GM12878 (cell line): ENCODE results near the gene OR5L1. TPM values are rescaled to one million over a fixed set of nuclear protein-coding genes. Genes with fewer than 3 reads are reported as not detected.

Experiments used
- ATAC-seq: fragments of 200-7000 bp; cut with Tn5 transposase; 3 replicates; pipeline ENCODE4 v1.9.1; 2020; ENCODE audit warnings: mild to moderate bottlenecking, moderate library complexity
- BruUV-seq: library from RNA; stranded (reverse); fragments of 400-500 nt; replicated peaks from 2 replicates; lab custom pipeline; 2021; lab: Mats Ljungman, UMichigan
- CTCF ChIA-PET: fragments of 300-600 bp; sonication (Branson Sonifier 250); formaldehyde crosslinking; extraction: SDS; loops from one replicate; lab custom pipeline; 2021; ENCODE audit warnings: inconsistent platforms; lab: Yijun Ruan, JAX
- POLR2A ChIA-PET: fragments of 350-600 bp; formaldehyde crosslinking; extraction: SDS; loops from one replicate; lab custom pipeline; 2021; ENCODE audit warnings: inconsistent platforms; lab: Charles Lee
- RAD21 ChIA-PET: fragments of 300-600 bp; sonication (Branson Sonifier 250); formaldehyde crosslinking; loops from one replicate; lab custom pipeline; 2023; ENCODE audit warnings: antibody characterized with exemption; ENCODE audit not compliant: unreplicated experiment; lab: Charles Lee
- SMC1A ChIA-PET: fragments of 300-600 bp; sonication (Branson Sonifier 250); formaldehyde crosslinking; loops from one replicate; lab custom pipeline; 2023; ENCODE audit not compliant: unreplicated experiment, uncharacterized antibody; lab: Charles Lee
- DNase-seq: peaks from one replicate; pipeline ENCODE4 v3.0.0-alpha.2; 2011; ENCODE audit warnings: low read depth, low spot score
- FAIRE-seq: peaks from 3 replicates; lab custom pipeline; 2011; peaks lifted over from hg19 to GRCh38; lab: Jason Lieb, UNC
- H2AFZ ChIP-seq: 2 replicates; pipeline ENCODE4 v1.6.0; 2011; ENCODE audit warnings: low read depth, low read length, control low read depth; ENCODE audit not compliant: control insufficient read depth
- H3K27ac ChIP-seq: 2 replicates; pipeline ENCODE4 v1.5.1; 2011; ENCODE audit warnings: control low read depth; ENCODE audit not compliant: control insufficient read depth, insufficient read depth
- H3K27me3 ChIP-seq, 2 experiments: replicated peaks in 1 of 2; 2 replicates each; pipeline versions ENCODE4 v1.6.0 to v1.6.1; 2011; ENCODE audit warnings: low read length in 1 of 2; ENCODE audit not compliant: control insufficient read depth in 2 of 2, insufficient read depth in 2 of 2
- H3K36me3 ChIP-seq, 2 experiments: 2 replicates each; pipeline ENCODE4 v1.5.1; 2011; ENCODE audit warnings: low read length in 1 of 2; ENCODE audit not compliant: control insufficient read depth in 2 of 2, insufficient read depth in 2 of 2
- H3K4me1 ChIP-seq: 2 replicates; pipeline ENCODE4 v1.6.1; 2011; ENCODE audit warnings: mild to moderate bottlenecking, low read length, moderate library complexity, mixed read lengths; ENCODE audit not compliant: control insufficient read depth, insufficient read depth
- H3K4me2 ChIP-seq: 2 replicates; pipeline ENCODE4 v1.6.0; 2011; ENCODE audit warnings: control low read depth; ENCODE audit not compliant: control insufficient read depth, insufficient read depth
- H3K4me3 ChIP-seq: fragments of 200-600 bp; sonication (generic); 2 replicates; pipeline ENCODE4 v1.5.1; 2016
- H3K79me2 ChIP-seq: 2 replicates; pipeline ENCODE4 v1.6.0; 2011; ENCODE audit warnings: low read length; ENCODE audit not compliant: control insufficient read depth, insufficient read depth
- H3K9ac ChIP-seq: 2 replicates; pipeline ENCODE4 v1.8.0; 2011; ENCODE audit warnings: low read length, control low read depth, mixed read lengths; ENCODE audit not compliant: control insufficient read depth, insufficient read depth
- H3K9me3 ChIP-seq: replicated peaks from 3 replicates; pipeline ENCODE4 v1.5.1; 2011; ENCODE audit warnings: mild to moderate bottlenecking, low read length; ENCODE audit not compliant: control insufficient read depth, insufficient read depth
- H4K20me1 ChIP-seq: 2 replicates; pipeline ENCODE4 v1.6.0; 2011; ENCODE audit not compliant: control insufficient read depth, insufficient read depth
- CHD1 ChIP-seq: IDR thresholded peaks from 2 replicates; pipeline ENCODE4 v1.6.1; 2012; ENCODE audit warnings: low read depth, low read length, improper control_type of control experiment
- DPF2 ChIP-seq: fragments of 450-650 bp; IDR thresholded peaks from 2 replicates; pipeline ENCODE4 v1.6.1; 2017; ENCODE audit warnings: mild to moderate bottlenecking
- EED ChIP-seq: sonication (generic); IDR thresholded peaks from 2 replicates; pipeline ENCODE4 v1.6.1; 2016; ENCODE audit warnings: antibody characterized with exemption, low read depth
- ETV6 ChIP-seq, 2 experiments: fragments of 450-650 bp in 1 of 2; IDR thresholded peaks in 1 of 2; conservative IDR thresholded peaks in 1 of 2; 2 replicates each; pipeline ENCODE4 v1.6.1; 2014; ENCODE audit warnings: antibody characterized with exemption in 1 of 2, borderline replicate concordance in 1 of 2, low read depth in 1 of 2, mild to moderate bottlenecking in 1 of 2, moderate library complexity in 1 of 2
- LARP7 ChIP-seq: fragments of 450-650 bp; IDR thresholded peaks from 2 replicates; pipeline ENCODE4 v1.6.1; 2017; ENCODE audit warnings: mild to moderate bottlenecking
- NFXL1 ChIP-seq: fragments of 450-650 bp; IDR thresholded peaks from 2 replicates; pipeline ENCODE4 v1.6.1; 2017; ENCODE audit warnings: antibody characterized with exemption, mild to moderate bottlenecking, borderline replicate concordance
- PAX8 ChIP-seq: fragments of 450-650 bp; IDR thresholded peaks from 2 replicates; pipeline ENCODE4 v1.6.1; 2017; ENCODE audit warnings: mild to moderate bottlenecking, moderate library complexity
- POLR2AphosphoS5 ChIP-seq: IDR thresholded peaks from 2 replicates; pipeline ENCODE4 v1.6.1; 2011; ENCODE audit warnings: mild to moderate bottlenecking, low read length, inconsistent platforms
- RUNX3 ChIP-seq: IDR thresholded peaks from 2 replicates; pipeline ENCODE4 v1.6.1; 2012; ENCODE audit warnings: low read length, inconsistent platforms
- SREBF2 ChIP-seq: IDR thresholded peaks from 2 replicates; pipeline ENCODE4 v1.6.1; 2012; ENCODE audit warnings: mild to moderate bottlenecking, low read length
- STAT1 ChIP-seq: fragments of 450-650 bp; conservative IDR thresholded peaks from 2 replicates; pipeline ENCODE4 v1.6.1; 2014; ENCODE audit warnings: antibody characterized with exemption, mild to moderate bottlenecking
- ZNF207 ChIP-seq: fragments of 450-650 bp; IDR thresholded peaks from 2 replicates; pipeline ENCODE4 v1.6.1; 2014; ENCODE audit warnings: antibody characterized with exemption, mild to moderate bottlenecking, borderline replicate concordance
- ZNF24 ChIP-seq: fragments of 450-650 bp; IDR thresholded peaks from 2 replicates; pipeline ENCODE4 v1.6.1; 2017; ENCODE audit warnings: antibody characterized with exemption, mild to moderate bottlenecking
- WGBS: methylation state at CpG from one replicate; pipeline ENCODE4 v1.1.6; 2016; ENCODE audit warnings: low lambda C conversion rate; ENCODE audit not compliant: insufficient replicate concordance, insufficient coverage; ENCODE audit errors: missing lambda C conversion rate; 5-methylcytosine and 5-hydroxymethylcytosine counted together
- in situ Hi-C: fragments of 300-500 bp; cut with MboI; formaldehyde crosslinking; loops from 9 replicates; pipeline ENCODE4 v1.14.3; 2018; ENCODE audit warnings: mixed read lengths
- intact Hi-C: fragments of 100-400 bp; cut with micrococcal nuclease; formaldehyde crosslinking; loops from one replicate; pipeline ENCODE4 v1.14.2; 2022; ENCODE audit not compliant: unreplicated experiment
- polyA plus RNA-seq, 11 experiments: library from polyadenylated mRNA; depleted of rRNA in 4 of 11; unstranded in 6 of 11; stranded (reverse) in 5 of 11; fragments of >200 nt; fragmentation: Nextera tagmentation in 4 of 11; fragmentation: Illumina TruSeq in 1 of 11; extraction: Ambion mirVana in 4 of 11; extraction: Trizol in 1 of 11; gene quantifications; 1 replicate in 1 of 11; 2 replicates in 10 of 11; pipeline versions ENCODE4 v1.2.1 to v1.2.3, GENCODE V29; 2011 to 2016; ENCODE audit warnings: inconsistent platforms in 2 of 11, missing spikeins in 2 of 11, low read depth in 1 of 11
- total RNA-seq, 4 experiments: library from RNA; depleted of rRNA in 3 of 4; stranded (reverse); fragments of >200 nt in 3 of 4; fragmentation: Illumina TruSeq in 1 of 4; extraction: Trizol in 1 of 4; gene quantifications; 2 replicates each; pipeline versions ENCODE4 v1.2.1 to v1.2.3, GENCODE V29; 2013 to 2021
- TF ChIP-seq, protein P1 (sequence below): fragments of 450-650 bp; IDR thresholded peaks from 2 replicates; pipeline ENCODE4 v1.6.1; 2017; ENCODE audit warnings: low read depth, mild to moderate bottlenecking, moderate library complexity
- TF ChIP-seq, protein P2 (sequence below): fragments of 450-650 bp; IDR thresholded peaks from 2 replicates; pipeline ENCODE4 v1.6.1; 2017; ENCODE audit warnings: borderline replicate concordance
- TF ChIP-seq, protein P3 (sequence below): IDR thresholded peaks from 2 replicates; pipeline ENCODE4 v1.6.1; 2011; ENCODE audit warnings: low read depth, mild to moderate bottlenecking, low read length, moderate library complexity, borderline replicate concordance; ENCODE audit errors: extremely low read depth

Gene OR5L1
- total and polyA plus RNA-seq, 10 of the 15 experiments (the other 5 are each of a cell fraction or from before 2014, with no cell fraction given) = not detected

DNA sequence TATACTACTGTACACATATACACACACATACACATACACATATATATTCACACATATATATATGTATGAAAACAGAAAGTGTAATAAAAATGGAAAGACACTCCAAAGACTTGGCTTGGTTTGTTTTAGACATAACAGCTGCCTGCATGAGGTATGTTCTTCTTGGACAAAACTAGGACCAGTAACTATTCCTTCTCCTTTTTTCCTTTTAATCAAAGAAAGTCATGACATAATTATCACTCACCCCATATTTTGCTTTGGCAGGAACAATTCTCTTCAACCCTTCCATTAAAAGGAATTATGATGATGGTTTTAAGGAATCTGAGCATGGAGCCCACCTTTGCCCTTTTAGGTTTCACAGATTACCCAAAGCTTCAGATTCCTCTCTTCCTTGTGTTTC is 15.9 kb upstream of the OR5L1 start, which contains the start of gene OR5D14 (continued):
- TF ChIP-seq, protein P1, sequence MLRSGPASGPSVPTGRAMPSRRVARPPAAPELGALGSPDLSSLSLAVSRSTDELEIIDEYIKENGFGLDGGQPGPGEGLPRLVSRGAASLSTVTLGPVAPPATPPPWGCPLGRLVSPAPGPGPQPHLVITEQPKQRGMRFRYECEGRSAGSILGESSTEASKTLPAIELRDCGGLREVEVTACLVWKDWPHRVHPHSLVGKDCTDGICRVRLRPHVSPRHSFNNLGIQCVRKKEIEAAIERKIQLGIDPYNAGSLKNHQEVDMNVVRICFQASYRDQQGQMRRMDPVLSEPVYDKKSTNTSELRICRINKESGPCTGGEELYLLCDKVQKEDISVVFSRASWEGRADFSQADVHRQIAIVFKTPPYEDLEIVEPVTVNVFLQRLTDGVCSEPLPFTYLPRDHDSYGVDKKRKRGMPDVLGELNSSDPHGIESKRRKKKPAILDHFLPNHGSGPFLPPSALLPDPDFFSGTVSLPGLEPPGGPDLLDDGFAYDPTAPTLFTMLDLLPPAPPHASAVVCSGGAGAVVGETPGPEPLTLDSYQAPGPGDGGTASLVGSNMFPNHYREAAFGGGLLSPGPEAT = no peak
- TF ChIP-seq CHD1 = no peak
- no peak for TF ChIP-seq EED
- no peak for TF ChIP-seq LARP7
- TF ChIP-seq PAX8 = no peak
- TF ChIP-seq, protein P2, sequence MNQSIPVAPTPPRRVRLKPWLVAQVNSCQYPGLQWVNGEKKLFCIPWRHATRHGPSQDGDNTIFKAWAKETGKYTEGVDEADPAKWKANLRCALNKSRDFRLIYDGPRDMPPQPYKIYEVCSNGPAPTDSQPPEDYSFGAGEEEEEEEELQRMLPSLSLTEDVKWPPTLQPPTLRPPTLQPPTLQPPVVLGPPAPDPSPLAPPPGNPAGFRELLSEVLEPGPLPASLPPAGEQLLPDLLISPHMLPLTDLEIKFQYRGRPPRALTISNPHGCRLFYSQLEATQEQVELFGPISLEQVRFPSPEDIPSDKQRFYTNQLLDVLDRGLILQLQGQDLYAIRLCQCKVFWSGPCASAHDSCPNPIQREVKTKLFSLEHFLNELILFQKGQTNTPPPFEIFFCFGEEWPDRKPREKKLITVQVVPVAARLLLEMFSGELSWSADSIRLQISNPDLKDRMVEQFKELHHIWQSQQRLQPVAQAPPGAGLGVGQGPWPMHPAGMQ = no peak

DNA sequence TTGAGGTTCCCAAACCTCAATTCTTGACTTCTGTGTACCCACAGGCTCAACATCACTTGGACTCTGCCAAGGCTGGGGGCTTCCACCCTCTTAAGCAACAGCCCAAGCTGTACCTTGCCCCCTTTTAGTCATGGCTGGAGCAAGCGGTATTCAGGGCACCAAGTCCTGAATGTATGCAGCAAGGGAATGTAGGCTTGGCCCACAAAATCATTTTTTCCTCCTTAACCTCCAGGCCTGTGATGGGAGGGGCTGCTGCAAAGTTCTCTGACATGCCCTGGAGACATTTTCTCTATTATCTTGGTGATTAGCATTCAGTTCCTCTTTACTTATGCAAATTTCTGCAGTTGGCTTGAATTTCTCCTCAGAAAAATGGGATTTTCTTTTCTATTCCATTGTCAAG is 4.9 kb upstream of the OR5L1 start:
- ChIA-PET CTCF (no interaction called here), POLR2A (no interaction called here), SMC1A (no interaction called here), RAD21 (no interaction called here)
- Histone ChIP-seq H3K27ac (no peak overlapping the region), H3K9me3 (no peaks in the 10 kb centered on the region; the same call in 2 of the 3 replicates), H4K20me1 (no peaks in the 10 kb centered on the region), H3K4me2 (no peak overlapping the region), H3K9ac (no peak overlapping the region), H3K4me1 (no peaks in the 10 kb centered on the region), H2AFZ (no peak overlapping the region), H3K4me3 (no peak overlapping the region), H3K27me3 (no peaks in the 10 kb centered on the region), H3K36me3 (no peaks in the 10 kb centered on the region), H3K79me2 (no peaks in the 10 kb centered on the region)
- no peak for FAIRE-seq
- TF ChIP-seq POLR2AphosphoS5 (no peak), NFXL1 (no peak), ZNF207 (no peak), RUNX3 (no peak), SREBF2 (no peak), ZNF24 (no peak), ETV6 (conservative IDR thresholded peaks at IDR 0.05 in 1 of 2, IDR thresholded peaks at IDR 0.05 in 1 of 2; ENCODE audit: borderline replicate concordance in 1 of 2, low read depth in 1 of 2) (no peak), DPF2 (no peak), STAT1 (no peak)
- TF ChIP-seq, protein P3, sequence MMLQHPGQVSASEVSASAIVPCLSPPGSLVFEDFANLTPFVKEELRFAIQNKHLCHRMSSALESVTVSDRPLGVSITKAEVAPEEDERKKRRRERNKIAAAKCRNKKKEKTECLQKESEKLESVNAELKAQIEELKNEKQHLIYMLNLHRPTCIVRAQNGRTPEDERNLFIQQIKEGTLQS = no peak
- 0% methylated on average over 1 of the region's 1 CpG for WGBS
- in situ Hi-C loops (no loop called here), intact Hi-C loops (no loop called here)
- BruUV-seq = no TSS peak
- ATAC-seq = no peak
- no peak for DNase-seq
